Esophagus (tissue), 2 donors: ENCODE results near the gene TNN. TPM values are rescaled to one million over a fixed set of nuclear protein-coding genes. Genes with fewer than 3 reads are reported as not detected.
A peak's percentile ranks its signal among the peaks of the same experiment; 100 is the strongest.

ENCODE experiments used
- H3K27ac ChIP-seq, 2 donors: one replicate each; pipeline ENCODE4 v1.5.1; 2013; ENCODE audit warnings: low read depth in 2 of 2, mild to moderate bottlenecking in 2 of 2, inconsistent platforms in 1 of 2, low read length in 1 of 2, moderate library complexity in 1 of 2
- H3K27me3 ChIP-seq, 2 donors: one replicate each; pipeline ENCODE4 v1.6.1; 2013; ENCODE audit warnings: low read length in 2 of 2, control low read depth in 1 of 2, mild to moderate bottlenecking in 1 of 2; ENCODE audit not compliant: insufficient read depth in 2 of 2, control insufficient read depth in 1 of 2
- H3K36me3 ChIP-seq, 2 donors: one replicate each; pipeline ENCODE4 v1.6.1; 2013; ENCODE audit warnings: low read length in 1 of 2; ENCODE audit not compliant: control insufficient read depth in 2 of 2, insufficient read depth in 2 of 2
- H3K4me1 ChIP-seq, 2 donors: one replicate each; pipeline ENCODE4 v1.6.1; 2013; ENCODE audit warnings: low read length in 1 of 2; ENCODE audit not compliant: control insufficient read depth in 2 of 2, insufficient read depth in 2 of 2
- H3K4me3 ChIP-seq, 2 donors: one replicate each; pipeline ENCODE4 v1.5.1; 2013; ENCODE audit warnings: low read length in 2 of 2, mild to moderate bottlenecking in 2 of 2, low read depth in 1 of 2, moderate library complexity in 1 of 2
- H3K9me3 ChIP-seq, 2 donors: one replicate each; pipeline ENCODE4 v1.6.1; 2013; ENCODE audit warnings: mild to moderate bottlenecking in 2 of 2, low read depth in 1 of 2, low read length in 1 of 2, moderate library complexity in 1 of 2; ENCODE audit not compliant: control insufficient read depth in 2 of 2, insufficient read depth in 1 of 2
- WGBS, 2 donors: extraction: QIAGEN DNeasy Blood & Tissue Kit; methylation state at CpG; one replicate each; pipeline ENCODE4 v1.1.7; 2013; 5-methylcytosine and 5-hydroxymethylcytosine counted together
- polyA plus RNA-seq, 2 donors: library from polyadenylated mRNA; stranded (reverse); fragments of 200-250 nt; gene quantifications; one replicate each; pipeline ENCODE4 v1.2.3, GENCODE V29; 2013
- donor health status: healthy with polysubstance abuse.
- donor health status: Bipolar disorder and iron deficiency.

TNN gene
- polyA plus RNA-seq, 2 donors: 0.07 to 0.08 TPM

DNA sequence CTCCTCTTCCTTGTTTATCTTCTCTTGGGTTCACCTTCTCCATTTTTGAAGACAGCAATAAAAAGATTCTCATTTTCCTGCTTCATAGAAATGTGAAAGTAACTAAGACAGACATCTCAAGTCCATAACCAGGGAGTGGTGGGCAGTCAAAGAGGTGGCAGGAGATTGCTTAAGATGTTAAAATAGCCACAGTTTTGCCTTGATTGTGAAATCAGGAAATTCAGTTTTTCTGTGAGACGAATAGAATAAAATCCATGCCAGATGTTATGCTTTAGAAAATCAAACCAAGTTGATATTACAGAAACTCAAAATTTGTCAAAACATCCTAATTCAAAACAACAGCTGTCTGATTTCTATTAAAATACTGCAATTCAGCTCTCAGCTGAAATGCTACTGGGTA, 57.2 kb downstream of the TNN start:
- Histone ChIP-seq H3K4me3 (no peak overlapping the region), H3K36me3 (no peaks in the 10 kb centered on the region), H3K9me3 (no peaks in the 10 kb centered on the region), H3K27me3 (no peaks in the 10 kb centered on the region), H3K4me1 (peaks cover 0 to 3% of the 10 kb centered on the region in 2 donors), H3K27ac (no peak overlapping the region)
- 47 to 69% methylated on average over 1 of the region's 1 CpG for WGBS, 2 donors

DNA sequence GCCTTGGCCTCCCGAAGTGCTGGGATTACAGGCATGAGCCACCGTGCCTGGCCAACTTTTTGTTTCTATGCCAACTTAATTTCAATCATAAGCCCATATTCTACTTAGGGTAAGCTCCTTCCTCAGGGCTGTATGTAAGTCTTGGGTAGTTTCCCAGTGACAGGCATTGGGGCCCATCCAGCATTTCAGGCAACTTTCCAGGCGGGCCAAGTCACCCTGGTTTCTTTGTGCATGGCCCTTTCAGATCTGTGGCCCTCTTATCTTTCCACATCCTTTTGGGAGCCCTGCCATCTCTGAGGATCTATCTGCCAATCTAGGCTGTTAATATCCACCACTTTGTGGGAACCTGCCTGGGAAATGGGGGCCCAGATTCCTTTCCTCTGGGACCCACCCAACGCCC, 58.7 kb downstream of the TNN start:
- no peak overlapping the region for H3K27ac ChIP-seq
- peaks cover 0 to 3% of the 10 kb centered on the region in 2 donors for H3K4me1 ChIP-seq
- H3K27me3 ChIP-seq: no peaks in the 10 kb centered on the region
- no peaks in the 10 kb centered on the region for H3K36me3 ChIP-seq
- WGBS, 2 donors: 38 to 55% methylated on average over 4 of the region's 4 CpGs
- H3K4me3 ChIP-seq: no peak overlapping the region
- no peaks in the 10 kb centered on the region for H3K9me3 ChIP-seq

DNA sequence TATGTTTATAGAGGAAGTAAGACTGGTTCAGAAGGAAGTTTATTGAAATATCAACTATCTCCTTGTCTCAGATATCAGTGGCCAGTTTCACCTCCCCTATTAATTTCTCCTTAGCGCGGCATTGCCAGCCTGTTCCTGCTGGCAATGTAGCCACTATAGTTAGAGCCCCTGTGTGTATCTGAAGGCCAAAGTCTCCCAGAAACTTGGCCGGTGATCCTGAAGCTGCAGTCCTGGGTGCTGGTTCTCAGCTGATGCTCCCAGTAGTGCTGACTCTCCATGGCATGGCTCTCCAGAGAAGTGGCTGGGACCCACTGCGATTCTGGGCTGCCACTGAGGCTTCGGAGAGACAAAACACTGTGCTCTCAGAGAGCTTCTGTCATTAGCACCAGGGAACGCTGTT, 59.9 kb downstream of the TNN start:
- Histone ChIP-seq H3K4me1 (peaks cover 0 to 3% of the 10 kb centered on the region in 2 donors), H3K36me3 (no peaks in the 10 kb centered on the region), H3K27ac (no peak overlapping the region), H3K27me3 (no peaks in the 10 kb centered on the region), H3K4me3 (no peak overlapping the region), H3K9me3 (no peaks in the 10 kb centered on the region)
- 80 to 84% methylated on average over 6 of the region's 6 CpGs for WGBS, 2 donors

DNA sequence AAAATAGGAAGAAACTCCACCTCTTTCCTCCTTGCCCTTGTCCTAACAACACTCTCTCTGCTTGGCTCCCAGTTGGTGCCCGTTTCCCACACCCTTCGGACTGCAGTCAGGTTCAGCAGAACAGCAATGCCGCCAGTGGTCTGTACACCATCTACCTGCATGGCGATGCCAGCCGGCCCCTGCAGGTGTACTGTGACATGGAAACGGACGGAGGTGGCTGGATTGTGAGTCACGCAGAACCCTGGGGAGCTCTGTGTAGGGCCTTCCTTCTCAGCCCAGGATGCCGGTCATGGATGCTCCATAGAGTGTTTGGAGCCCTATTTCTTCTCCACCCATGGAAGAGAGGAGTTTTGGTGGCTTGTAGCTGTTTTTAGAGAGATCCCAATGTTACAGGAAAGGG, 60.9 kb downstream of the TNN start:
- no peaks in the 10 kb centered on the region for H3K36me3 ChIP-seq
- H3K9me3 ChIP-seq: no peaks in the 10 kb centered on the region
- H3K27ac ChIP-seq: peak overlapping the region; percentile 63 to 74
- WGBS, 2 donors: 82 to 85% methylated on average over 9 of the region's 9 CpGs
- peaks cover 0 to 5% of the 10 kb centered on the region in 2 donors for H3K4me1 ChIP-seq
- no peaks in the 10 kb centered on the region for H3K27me3 ChIP-seq
- no peak overlapping the region for H3K4me3 ChIP-seq

DNA sequence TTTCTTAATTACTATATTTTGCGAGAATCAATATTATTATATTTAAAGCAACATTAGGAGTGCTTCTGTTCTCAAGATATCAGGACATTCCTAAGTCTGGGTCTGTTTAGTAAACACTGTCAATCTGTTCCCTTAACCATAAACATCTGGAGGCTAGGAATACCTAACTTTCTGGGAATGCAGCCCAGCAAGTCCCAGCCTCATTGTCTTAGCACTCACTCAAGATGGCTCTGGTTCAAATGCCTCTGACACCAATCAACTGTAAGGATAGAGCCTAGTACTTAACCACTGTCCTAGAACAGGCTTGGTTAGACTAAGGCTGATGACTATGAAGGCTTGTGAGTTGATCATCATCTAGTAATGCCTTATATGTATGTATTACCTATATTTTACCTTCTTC, 61.5 kb downstream of the TNN start:
- no peaks in the 10 kb centered on the region for H3K9me3 ChIP-seq
- peaks cover 0 to 5% of the 10 kb centered on the region in 2 donors for H3K4me1 ChIP-seq
- 79 to 81% methylated on average over 1 of the region's 1 CpG for WGBS, 2 donors
- H3K27me3 ChIP-seq: no peaks in the 10 kb centered on the region
- H3K36me3 ChIP-seq: no peaks in the 10 kb centered on the region
- no peak overlapping the region for H3K27ac ChIP-seq
- no peak overlapping the region for H3K4me3 ChIP-seq

DNA sequence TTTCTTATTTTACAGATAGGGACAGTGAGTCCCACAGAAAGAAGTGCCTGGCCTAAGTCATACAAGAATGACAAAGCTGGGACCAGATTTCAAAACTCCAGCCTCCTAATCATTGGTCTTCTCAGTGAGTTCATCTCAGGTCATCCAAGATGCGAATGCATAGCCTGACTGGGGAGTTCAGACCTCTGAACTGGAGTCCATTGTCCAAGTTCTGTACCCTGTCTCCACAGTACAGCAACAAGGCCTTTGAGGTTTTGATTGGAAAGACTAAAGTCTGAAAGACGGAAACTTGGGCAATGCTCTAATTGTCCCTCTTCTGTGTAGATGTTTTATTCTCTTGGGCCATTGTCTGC, 62.0 kb downstream of the TNN start:
- Histone ChIP-seq H3K9me3 (no peaks in the 10 kb centered on the region), H3K4me1 (peaks cover 0 to 5% of the 10 kb centered on the region in 2 donors), H3K27me3 (no peaks in the 10 kb centered on the region), H3K36me3 (no peaks in the 10 kb centered on the region), H3K27ac (peak overlapping the region; percentile 20 to 23), H3K4me3 (no peak overlapping the region)
- WGBS, 2 donors: 79% methylated on average over 2 of the region's 2 CpGs

DNA sequence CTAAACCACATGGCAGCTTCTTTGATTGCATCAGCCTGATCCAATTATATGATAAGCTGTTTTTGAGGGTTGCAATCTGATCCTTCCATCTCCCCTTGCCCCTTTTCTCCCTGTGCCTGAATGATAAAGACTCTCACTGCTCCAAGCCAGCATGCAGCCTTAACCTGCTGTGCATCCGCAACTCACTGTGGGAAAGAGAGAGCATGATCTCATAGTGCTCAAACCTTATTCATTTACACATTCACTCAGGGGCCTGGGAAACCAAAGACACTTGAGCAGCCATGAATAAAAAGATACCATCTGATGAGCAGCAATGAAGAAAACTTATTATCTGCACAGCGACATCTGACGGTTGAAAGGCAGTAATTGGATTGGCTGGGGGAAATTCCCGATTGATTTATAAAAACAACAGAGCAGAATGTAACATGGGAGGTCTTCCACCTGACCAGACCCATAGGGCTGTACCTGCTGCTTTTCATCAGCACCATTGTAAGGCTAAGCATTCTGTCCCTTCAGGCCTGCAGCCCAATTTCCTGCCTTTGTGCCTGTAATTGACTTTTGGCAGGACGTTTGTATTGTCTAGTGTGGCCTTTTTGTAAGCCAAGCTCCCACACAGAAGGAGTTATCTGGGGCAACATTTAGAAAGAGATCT, 62.5 kb downstream of the TNN start:
- H3K4me1 ChIP-seq: peaks cover 0 to 5% of the 10 kb centered on the region in 2 donors
- H3K27ac ChIP-seq: peak overlapping the region; percentile 20 to 23
- no peaks in the 10 kb centered on the region for H3K9me3 ChIP-seq
- H3K4me3 ChIP-seq: no peak overlapping the region
- WGBS, 2 donors: 56 to 70% methylated on average over 5 of the region's 5 CpGs
- H3K27me3 ChIP-seq: no peaks in the 10 kb centered on the region
- no peaks in the 10 kb centered on the region for H3K36me3 ChIP-seq

DNA sequence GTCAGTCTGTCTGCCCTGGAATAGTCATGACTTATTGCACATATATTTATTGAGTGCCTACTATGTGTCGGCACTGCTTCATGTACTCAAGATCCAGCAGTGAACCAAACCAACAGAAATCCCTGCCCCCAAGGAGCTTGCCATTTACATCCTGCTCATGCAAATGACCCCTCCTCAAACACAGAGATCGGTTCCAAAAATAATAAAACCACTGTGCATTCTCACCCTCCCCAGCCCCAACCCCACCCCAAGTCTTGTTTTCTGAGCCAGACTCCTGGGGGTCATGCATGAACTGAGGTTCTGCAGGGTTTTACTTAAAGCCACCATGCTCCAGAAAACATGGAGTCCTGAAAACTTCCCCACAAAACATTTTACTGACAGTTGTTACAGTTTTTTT, 63.0 kb downstream of the TNN start:
- 78 to 82% methylated on average over 2 of the region's 2 CpGs for WGBS, 2 donors
- no peaks in the 10 kb centered on the region for H3K36me3 ChIP-seq
- no peaks in the 10 kb centered on the region for H3K9me3 ChIP-seq
- no peak overlapping the region for H3K4me3 ChIP-seq
- H3K27me3 ChIP-seq: no peaks in the 10 kb centered on the region
- peaks cover 0 to 5% of the 10 kb centered on the region in 2 donors for H3K4me1 ChIP-seq
- H3K27ac ChIP-seq: peak overlapping the region in 1 of 2 donors; percentile 23

DNA sequence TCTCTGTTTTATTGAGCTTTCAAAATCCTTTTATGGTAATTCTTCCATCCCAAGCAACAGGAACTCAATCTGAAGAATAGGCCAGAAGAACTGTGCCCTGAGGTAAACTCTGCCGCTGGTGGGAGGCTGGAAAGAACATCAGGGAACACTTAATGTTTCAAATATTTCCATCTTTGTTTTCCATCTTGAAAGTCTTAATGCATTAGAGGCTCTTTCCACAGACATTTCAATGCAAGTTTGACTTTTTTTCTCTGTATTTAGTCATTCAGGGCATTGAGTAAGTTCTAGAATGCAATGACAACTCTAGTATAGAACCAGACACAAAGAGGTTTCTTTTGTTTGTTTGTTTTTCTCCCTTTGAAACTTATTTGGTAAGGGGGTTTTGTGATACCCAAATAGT, 63.5 kb downstream of the TNN start:
- Histone ChIP-seq H3K27ac (no peak overlapping the region), H3K9me3 (no peaks in the 10 kb centered on the region), H3K4me3 (no peak overlapping the region), H3K27me3 (no peaks in the 10 kb centered on the region), H3K4me1 (peaks cover 0 to 5% of the 10 kb centered on the region in 2 donors), H3K36me3 (no peaks in the 10 kb centered on the region)
- WGBS, 2 donors: 49 to 63% methylated on average over 1 of the region's 1 CpG

DNA sequence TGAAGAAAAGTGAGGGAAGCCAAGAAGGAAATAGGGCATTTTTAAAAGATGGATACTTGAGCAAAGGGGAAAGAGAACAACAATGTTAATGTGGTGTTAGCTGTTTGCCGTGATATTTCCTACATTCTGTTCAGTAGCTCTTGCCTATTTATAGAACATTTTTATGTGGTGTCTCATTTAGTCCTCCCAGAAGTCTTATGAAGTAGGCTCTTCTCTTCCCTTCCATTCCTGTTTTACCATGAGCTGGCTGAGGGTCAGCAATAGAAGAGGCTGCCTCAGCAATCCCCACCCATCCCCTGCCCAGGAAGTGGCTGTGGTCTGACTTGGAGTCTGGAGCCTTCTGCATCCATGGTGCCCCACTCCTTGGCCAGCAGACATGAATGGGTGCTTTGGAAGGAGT, 64.8 kb downstream of the TNN start:
- WGBS, 2 donors: 55 to 79% methylated on average over 1 of the region's 1 CpG

More for the DNA sequence above, 64.8 kb downstream of the TNN start:
- Histone ChIP-seq H3K36me3 (no peaks in the 10 kb centered on the region), H3K27ac (peak overlapping the region; percentile 28 to 61), H3K9me3 (no peaks in the 10 kb centered on the region), H3K4me1 (peaks cover 0 to 5% of the 10 kb centered on the region in 2 donors), H3K27me3 (no peaks in the 10 kb centered on the region), H3K4me3 (no peak overlapping the region)
